GM18519 (cell line): ENCODE results near the gene SFXN3.
A peak's percentile ranks its signal among the peaks of the same experiment; 100 is the strongest.

ENCODE experiments used
- ATAC-seq: cut with Tn5 transposase; IDR thresholded peaks from one replicate; pipeline ENCODE4 v1.9.1; 2021; ENCODE audit warnings: mild to moderate bottlenecking, moderate library complexity; ENCODE audit not compliant: unreplicated experiment, low FRiP score

Gene SFXN3

GRCh38 chr10:100999742-101000126 is 31.3 kb upstream of the SFXN3 start, which contains the start of gene LZTS2:
TSS of gene LZTS2 (plus strand) at chr10:100999808. CDS start at chr10:101002539, 2,731 bp downstream.
- ATAC-seq = no peak

- ATAC-seq = no peak
Measured at GRCh38 chr10:101000127-101000914, 30.7 kb upstream of the SFXN3 start.

- no peak for ATAC-seq
Measured at GRCh38 chr10:101000915-101001658, 29.9 kb upstream of the SFXN3 start.

- ATAC-seq = no peak
Measured at GRCh38 chr10:101001659-101002035, 29.4 kb upstream of the SFXN3 start.

GRCh38 chr10:101002456-101002855 is 28.6 kb upstream of the SFXN3 start:
- no peak for ATAC-seq

- ATAC-seq = no peak
Measured at GRCh38 chr10:101003639-101004206, 27.3 kb upstream of the SFXN3 start.

GRCh38 chr10:101005361-101005760 is 25.7 kb upstream of the SFXN3 start:
- ATAC-seq = no peak

GRCh38 chr10:101005869-101006567 is 25.0 kb upstream of the SFXN3 start:
- no peak for ATAC-seq

- ATAC-seq = no peak
Measured at GRCh38 chr10:101006593-101007098, 24.4 kb upstream of the SFXN3 start.

- no peak for ATAC-seq
Measured at GRCh38 chr10:101007099-101007711, 23.8 kb upstream of the SFXN3 start.

GRCh38 chr10:101007915-101008822 is 22.9 kb upstream of the SFXN3 start:
- ATAC-seq = no peak

- ATAC-seq = no peak
Measured at GRCh38 chr10:101008823-101009423, 22.1 kb upstream of the SFXN3 start.

GRCh38 chr10:101010329-101010728 is 20.7 kb upstream of the SFXN3 start:
- no peak for ATAC-seq

GRCh38 chr10:101011517-101012423 is 19.3 kb upstream of the SFXN3 start:
- ATAC-seq = no peak

- peak; percentile 41 for ATAC-seq
Measured at GRCh38 chr10:101012525-101013364, 18.3 kb upstream of the SFXN3 start.

GRCh38 chr10:101013365-101013825 is 17.6 kb upstream of the SFXN3 start:
- ATAC-seq = no peak
